MG63 (cell line): ENCODE measurements around the gene WBP1L. TPM values are rescaled to one million over a fixed set of nuclear protein-coding genes. Genes with fewer than 3 reads are reported as not detected.
"Not testable (repeated sequence)": the region's sequence is repeated elsewhere in the genome, so short reads cannot be mapped to it uniquely, and the experiment has no call there.

ENCODE experiments used
- DNase-seq: peaks from one replicate; pipeline ENCODE4 v3.0.0-alpha.2; 2020
- H3K27me3 ChIP-seq: fragments of 250-450 bp; sonication (Bioruptor Pico); 2 replicates; pipeline ENCODE4 v1.5.1; 2020; ENCODE audit warnings: mild to moderate bottlenecking, moderate library complexity
- H3K36me3 ChIP-seq: fragments of 250-450 bp; sonication (Bioruptor Pico); 2 replicates; pipeline ENCODE4 v1.5.1; 2020; ENCODE audit warnings: mild to moderate bottlenecking, moderate library complexity
- H3K4me3 ChIP-seq: fragments of 250-450 bp; sonication (Bioruptor Pico); 2 replicates; pipeline ENCODE4 v1.5.1; 2020; ENCODE audit warnings: mild to moderate bottlenecking, moderate library complexity
- H3K9me3 ChIP-seq: fragments of 250-450 bp; sonication (Bioruptor Pico); 2 replicates; pipeline ENCODE4 v1.5.1; 2020; ENCODE audit warnings: mild to moderate bottlenecking, moderate library complexity
- total RNA-seq: library from RNA; depleted of rRNA; stranded (reverse); fragments of >200 nt; shearing (Covaris generic); gene quantifications from 2 replicates; pipeline ENCODE4 v1.2.3, GENCODE V29; 2014; ENCODE audit warnings: low replicate concordance

The WBP1L gene
- total RNA-seq, 1 experiment from 2014 or later: 10.9 TPM

DNA sequence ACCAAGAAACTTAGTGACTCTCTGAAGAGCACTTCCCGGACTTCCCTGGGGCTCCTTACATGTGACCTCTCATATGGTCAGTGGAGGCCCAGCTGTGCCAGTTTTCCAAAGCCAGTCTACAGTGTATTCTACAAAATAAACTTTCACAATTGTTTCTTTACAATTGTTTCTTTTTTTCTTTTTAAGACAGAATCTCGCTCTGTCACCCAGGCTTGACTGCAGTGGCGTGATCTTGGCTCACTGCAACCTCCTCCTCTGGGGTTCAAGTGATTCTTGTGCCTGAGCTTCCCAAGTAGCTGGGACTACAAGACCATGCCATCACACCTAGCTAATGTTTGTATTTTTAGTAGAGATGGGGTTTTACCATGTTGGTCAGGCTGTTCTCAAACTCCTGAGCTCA lies 67.6 kb downstream of the WBP1L start:
- no peaks in the 10 kb centered on the region for H3K9me3 ChIP-seq
- peaks cover 5% of the 10 kb centered on the region; the same call in 1 of the 2 replicates for H3K36me3 ChIP-seq
- no peak for DNase-seq
- no peak overlapping the region for H3K4me3 ChIP-seq
- no peaks in the 10 kb centered on the region for H3K27me3 ChIP-seq

- no peaks in the 10 kb centered on the region for H3K9me3 ChIP-seq
- no peak overlapping the region for H3K4me3 ChIP-seq
- no peaks in the 10 kb centered on the region for H3K27me3 ChIP-seq
- peaks cover 5% of the 10 kb centered on the region; the same call in 1 of the 2 replicates for H3K36me3 ChIP-seq
- DNase-seq: no peak
These were observed 68.6 kb downstream of the WBP1L start for GRCh38 chr10:102812231-102812876.

DNA sequence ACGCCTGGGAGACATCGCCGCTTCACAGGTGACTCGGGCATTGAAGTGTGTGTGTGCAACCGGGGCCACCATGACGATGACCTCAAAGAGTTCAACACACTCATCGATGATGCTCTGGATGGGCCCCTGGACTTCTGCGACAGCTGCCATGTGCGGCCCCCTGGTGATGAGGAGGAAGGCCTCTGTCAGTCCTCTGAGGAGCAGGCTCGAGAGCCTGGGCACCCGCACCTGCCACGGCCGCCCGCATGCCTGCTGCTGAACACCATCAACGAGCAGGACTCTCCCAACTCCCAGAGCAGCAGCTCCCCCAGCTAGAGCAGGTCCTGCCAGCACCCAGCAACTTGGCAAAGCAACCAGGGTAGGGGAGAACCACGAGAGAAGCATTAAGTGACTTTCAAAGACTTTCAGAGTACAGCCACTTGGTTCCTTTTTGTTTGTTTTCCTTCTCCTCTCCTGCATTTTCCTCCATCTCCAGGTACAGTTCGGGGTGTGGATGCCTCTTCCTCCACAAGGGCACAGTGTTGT lies 69.3 kb downstream of the WBP1L start:
- no peaks in the 10 kb centered on the region for H3K27me3 ChIP-seq
- no peak for DNase-seq
- H3K36me3 ChIP-seq: peaks cover 5% of the 10 kb centered on the region; the same call in 1 of the 2 replicates
- no peaks in the 10 kb centered on the region for H3K9me3 ChIP-seq
- H3K4me3 ChIP-seq: no peak overlapping the region

DNA sequence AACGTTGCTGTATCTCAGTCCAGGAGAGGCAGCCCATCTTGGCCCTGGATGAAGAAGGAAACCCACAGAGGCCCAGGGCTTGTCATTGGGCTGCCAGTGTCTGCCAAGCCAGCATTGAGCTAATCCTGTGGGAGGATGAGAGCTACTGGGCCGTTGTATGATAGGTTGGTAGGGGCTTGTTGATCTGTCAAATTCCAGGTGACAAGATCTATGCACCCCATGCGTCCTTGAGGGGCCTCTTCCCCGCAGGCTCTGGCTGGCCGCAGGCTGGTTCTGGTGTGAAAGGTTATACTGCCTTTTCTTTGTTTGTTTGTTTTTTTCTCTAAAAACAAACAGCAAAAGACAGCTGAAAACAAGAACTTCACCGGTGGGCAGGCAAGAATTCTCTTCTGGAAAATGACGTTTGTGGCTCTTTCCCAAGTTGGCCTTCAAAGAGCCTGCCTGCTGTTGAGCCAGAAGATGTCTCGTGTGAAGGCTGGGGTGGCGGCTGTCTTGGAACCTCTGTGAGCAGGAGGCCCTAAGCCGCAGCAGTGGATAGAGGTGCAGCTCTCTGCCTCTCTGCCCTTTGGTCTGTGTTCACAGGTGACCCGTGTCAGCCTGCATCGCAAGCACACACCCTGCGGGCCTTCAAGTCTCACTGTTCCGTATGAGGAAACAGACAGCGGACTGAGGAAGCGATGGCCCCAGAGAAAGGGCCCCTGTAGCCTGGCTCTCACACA lies 70.1 kb downstream of the WBP1L start:
- Histone ChIP-seq H3K9me3 (no peaks in the 10 kb centered on the region), H3K27me3 (no peaks in the 10 kb centered on the region), H3K36me3 (peaks cover 5% of the 10 kb centered on the region; the same call in 1 of the 2 replicates), H3K4me3 (no peak overlapping the region)
- DNase-seq: no peak

- DNase-seq: no peak
- no peaks in the 10 kb centered on the region for H3K27me3 ChIP-seq
- H3K9me3 ChIP-seq: no peaks in the 10 kb centered on the region
- no peak overlapping the region for H3K4me3 ChIP-seq
- H3K36me3 ChIP-seq: peaks cover 5% of the 10 kb centered on the region; the same call in 1 of the 2 replicates
These were observed 70.7 kb downstream of the WBP1L start for GRCh38 chr10:102814453-102814871.

- Histone ChIP-seq H3K36me3 (peaks cover 5% of the 10 kb centered on the region; the same call in 1 of the 2 replicates), H3K27me3 (no peaks in the 10 kb centered on the region), H3K4me3 (no peak overlapping the region), H3K9me3 (no peaks in the 10 kb centered on the region)
- DNase-seq: no peak
These were observed 71.3 kb downstream of the WBP1L start for GRCh38 chr10:102814873-102815661.

DNA sequence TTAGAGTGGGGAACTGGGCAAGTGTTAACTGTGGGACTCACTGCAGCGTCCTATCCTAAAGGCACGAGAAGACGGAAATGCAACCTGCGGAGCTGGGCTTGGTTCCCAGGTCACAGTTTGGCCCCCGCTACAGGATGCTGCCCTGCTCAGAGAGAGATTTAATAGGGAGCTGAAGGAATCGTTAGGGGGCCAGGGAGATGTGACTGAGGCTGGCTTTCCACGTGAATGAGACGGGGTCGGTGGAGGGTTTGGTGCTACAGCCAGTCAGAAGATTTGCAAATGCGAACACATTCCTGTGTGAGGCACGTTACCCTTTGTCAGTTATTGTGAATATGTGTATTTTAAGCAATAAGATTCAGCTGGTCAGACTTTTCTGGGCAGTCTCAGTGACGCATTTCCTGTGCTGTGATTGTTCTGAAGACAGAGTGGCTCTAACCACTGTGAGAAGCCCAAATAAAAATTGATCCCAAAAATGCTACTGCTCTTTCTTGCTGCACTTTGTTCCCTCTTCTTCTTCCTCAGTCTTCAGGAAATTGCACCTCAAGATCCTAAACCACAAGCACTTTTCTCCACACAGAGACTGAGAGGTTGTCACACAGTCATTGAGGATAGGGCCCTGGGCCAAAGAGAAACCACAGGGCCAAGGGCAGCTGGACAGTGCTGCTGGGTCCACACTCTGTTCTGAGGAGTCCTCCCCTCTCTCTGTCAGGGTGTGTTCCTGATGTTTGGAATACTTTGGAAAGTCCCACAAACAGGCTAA lies 72.2 kb downstream of the WBP1L start:
- Histone ChIP-seq H3K36me3 (peaks cover 5% of the 10 kb centered on the region; the same call in 1 of the 2 replicates), H3K9me3 (no peaks in the 10 kb centered on the region), H3K4me3 (no peak overlapping the region), H3K27me3 (no peaks in the 10 kb centered on the region)
- no peak for DNase-seq

DNA sequence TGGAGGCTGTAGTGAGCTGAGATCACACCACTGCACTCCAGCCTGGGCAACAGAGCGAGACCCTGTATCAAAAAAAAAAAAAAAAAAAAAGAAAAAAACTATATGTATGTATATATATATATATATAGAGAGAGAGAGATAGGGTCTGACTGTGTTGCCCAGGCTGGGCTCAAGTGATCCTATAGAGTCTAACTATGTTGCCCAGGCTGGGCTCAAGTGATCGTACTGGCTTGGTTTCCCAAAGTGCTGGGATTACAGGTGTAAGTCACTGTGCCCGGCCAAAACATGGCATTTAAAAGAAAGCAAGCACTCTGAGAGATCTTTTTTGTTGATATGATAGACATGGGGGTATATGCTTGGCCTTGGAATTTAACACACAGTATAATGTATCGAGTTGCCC lies 73.4 kb downstream of the WBP1L start:
- Histone ChIP-seq H3K9me3 (no peaks in the 10 kb centered on the region), H3K27me3 (no peaks in the 10 kb centered on the region), H3K36me3 (peaks cover 2% of the 10 kb centered on the region; the same call in 1 of the 2 replicates), H3K4me3 (no peak overlapping the region)
- DNase-seq: no peak

DNA sequence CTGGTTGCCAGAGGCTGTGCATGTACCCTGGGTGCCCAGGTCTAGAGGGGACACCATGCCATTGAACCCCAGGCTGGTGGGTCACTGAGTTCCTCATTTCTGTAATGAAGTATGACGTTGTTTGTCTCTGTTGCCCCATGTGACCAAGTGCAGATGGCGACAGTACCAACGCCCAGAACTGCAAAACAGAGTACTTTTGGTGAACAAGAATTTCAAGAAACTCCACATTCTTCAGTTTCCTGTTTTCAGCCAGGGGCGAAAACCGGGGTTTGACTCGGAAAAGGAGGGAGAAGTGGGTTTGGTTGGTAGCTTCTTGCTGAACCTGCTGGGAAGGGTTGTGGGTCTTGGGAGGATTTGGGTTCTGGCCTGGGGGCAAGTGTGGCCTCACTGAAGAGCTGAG lies 75.3 kb downstream of the WBP1L start:
- Histone ChIP-seq H3K4me3 (no peak overlapping the region), H3K9me3 (no peaks in the 10 kb centered on the region), H3K36me3 (no peaks in the 10 kb centered on the region), H3K27me3 (no peaks in the 10 kb centered on the region)
- DNase-seq: no peak

DNA sequence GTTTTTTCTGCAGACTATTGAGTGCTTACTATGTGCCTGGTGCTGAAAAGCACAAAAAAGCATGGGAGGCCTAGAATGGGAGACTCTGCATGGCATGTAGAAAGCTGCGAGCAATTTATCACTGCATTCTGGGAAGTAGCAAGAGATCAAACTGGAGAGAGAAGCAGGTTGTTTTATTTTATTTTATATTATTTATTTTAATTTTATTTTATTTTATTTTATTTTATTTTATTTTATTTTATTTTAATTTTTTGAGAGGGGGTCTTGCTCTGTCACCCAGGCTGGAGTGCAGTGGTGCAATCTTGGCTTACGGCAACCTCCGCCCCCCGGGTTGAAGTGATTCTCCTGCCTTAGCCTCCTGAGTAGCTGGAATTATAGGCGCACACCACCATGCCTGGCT lies 76.3 kb downstream of the WBP1L start:
- DNase-seq, H3K4me3 ChIP-seq: not testable (repeated sequence)

GRCh38 chr10:102822222-102822621 lies 78.5 kb downstream of the WBP1L start:
- Histone ChIP-seq H3K36me3 (no peaks in the 10 kb centered on the region), H3K9me3 (no peaks in the 10 kb centered on the region), H3K27me3 (no peaks in the 10 kb centered on the region), H3K4me3 (no peak overlapping the region)
- DNase-seq: no peak

More for the DNA sequence above, 76.3 kb downstream of the WBP1L start:
- not testable (repeated sequence) for H3K36me3 ChIP-seq, H3K27me3 ChIP-seq, H3K9me3 ChIP-seq

DNA sequence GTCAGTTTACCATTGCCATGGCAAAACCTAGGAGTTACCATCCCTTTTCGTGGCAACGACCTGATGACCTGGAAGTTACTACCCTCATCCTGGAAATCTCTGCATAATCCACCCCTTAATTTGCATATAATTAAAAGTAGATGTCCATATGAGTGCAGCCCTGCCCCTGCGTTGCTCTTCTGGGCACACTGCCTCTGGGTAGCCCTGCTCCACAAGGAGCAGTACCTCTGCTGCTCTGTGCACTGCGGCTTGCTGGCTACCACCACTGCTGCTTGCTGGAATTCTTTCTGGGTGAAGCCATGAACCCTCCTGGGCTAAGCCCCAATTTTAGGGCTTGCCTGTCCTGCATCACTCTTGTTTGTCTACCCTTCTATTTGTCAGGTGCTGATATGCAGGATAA lies 80.9 kb downstream of the WBP1L start:
- no peak overlapping the region for H3K4me3 ChIP-seq
- no peaks in the 10 kb centered on the region for H3K27me3 ChIP-seq
- no peaks in the 10 kb centered on the region for H3K36me3 ChIP-seq
- DNase-seq: no peak
- no peaks in the 10 kb centered on the region for H3K9me3 ChIP-seq

- Histone ChIP-seq H3K4me3 (no peak overlapping the region), H3K36me3 (no peaks in the 10 kb centered on the region), H3K27me3 (no peaks in the 10 kb centered on the region), H3K9me3 (no peaks in the 10 kb centered on the region)
- no peak for DNase-seq
These were observed 82.5 kb downstream of the WBP1L start for GRCh38 chr10:102826148-102826796.

GRCh38 chr10:102827597-102827975 lies 83.8 kb downstream of the WBP1L start:
- H3K9me3 ChIP-seq: no peaks in the 10 kb centered on the region
- H3K27me3 ChIP-seq: no peaks in the 10 kb centered on the region
- H3K36me3 ChIP-seq: no peaks in the 10 kb centered on the region
- no peak for DNase-seq
- no peak overlapping the region for H3K4me3 ChIP-seq

- H3K4me3 ChIP-seq: no peak overlapping the region
- H3K27me3 ChIP-seq: no peaks in the 10 kb centered on the region
- DNase-seq: no peak
- H3K9me3 ChIP-seq: no peaks in the 10 kb centered on the region
- H3K36me3 ChIP-seq: no peaks in the 10 kb centered on the region
These were observed 87.7 kb downstream of the WBP1L start for GRCh38 chr10:102831322-102832071.
